ENCODE data around the gene POU3F2. TPM values are rescaled to one million over a fixed set of nuclear protein-coding genes. Genes with fewer than 3 reads are reported as not detected.

POU3F2 gene
- polyA plus RNA-seq, 1 of the 3 experiments (the other 2 are of a cell fraction) = 1.0 TPM

- no peaks in the 10 kb centered on the region for H3K27me3 ChIP-seq (ENCODE audit: insufficient read depth)
- H3K4me2 ChIP-seq = no peak overlapping the region
- H3K36me3 ChIP-seq (replicated peaks in 1 of 2; ENCODE audit: control insufficient read depth in 1 of 2, insufficient read depth in 2 of 2, low read length in 1 of 2) = no peaks in the 10 kb centered on the region
- no peaks in the 10 kb centered on the region for H3K9me2 ChIP-seq
- ChIA-PET CTCF (interaction anchor here (0.6 to 2.5 kb wide), 4 partner anchors 9 to 1401 kb away, joined by 3 to 9 read pairs (median 8); no protein-coding TSS in a partner anchor), POLR2A (no interaction called here)
- 0 out of 2 replicates have a peak, but pooled peaks cover under 1% of the 10 kb centered on the region for H3K79me2 ChIP-seq (ENCODE audit: insufficient read depth)
- peaks cover 3 to 5% of the 10 kb centered on the region in 2 experiments; a peak in 2 of 4 replicates for H3K4me1 ChIP-seq (ENCODE audit: control insufficient read depth in 1 of 2, insufficient read depth in 2 of 2, low read depth in 1 of 2, low read length in 1 of 2)
- no peak overlapping the region for H3K9ac ChIP-seq
- no peak overlapping the region for H3K4me3 ChIP-seq (ENCODE audit: low read depth in 2 of 2, low read length in 1 of 2)
- no peaks in the 10 kb centered on the region for H3K9me3 ChIP-seq
- H4K20me1 ChIP-seq (ENCODE audit: insufficient read depth) = no peaks in the 10 kb centered on the region; the same call in 1 of the 2 replicates
- H3K27ac ChIP-seq (ENCODE audit: low read depth in 2 of 2, low read length in 1 of 2) = no peak overlapping the region
- no peak for DNase-seq
- H2AFZ ChIP-seq (ENCODE audit: low read depth) = no peak overlapping the region
- no peaks in the 10 kb centered on the region for H3F3A ChIP-seq (replicated peaks; ENCODE audit: insufficient read depth)
- WGBS (ENCODE audit: low lambda C conversion rate) = 94% methylated on average over 9 of the region's 9 CpGs
- TF ChIP-seq IRF3 (IDR thresholded peaks at IDR 0.05; ENCODE audit: low read depth, low read length) (no peak), MXI1 (IDR thresholded peaks at IDR 0.05; ENCODE audit: low read depth, low read length) (no peak), RCOR1 (IDR thresholded peaks at IDR 0.05; ENCODE audit: low read length) (no peak), ELF1 (IDR thresholded peaks at IDR 0.05) (no peak), USF2 (IDR thresholded peaks at IDR 0.05; ENCODE audit: borderline replicate concordance, low read depth, low read length) (no peak), PBX3 (IDR thresholded peaks at IDR 0.05) (no peak), NRF1 (IDR thresholded peaks at IDR 0.05; ENCODE audit: low read depth, low read length) (no peak), SMC3 (IDR thresholded peaks at IDR 0.05; ENCODE audit: low read depth, low read length) (no peak), POLR2AphosphoS5 (IDR thresholded peaks at IDR 0.05; ENCODE audit: low read depth, low read length) (no peak), GABPA (IDR thresholded peaks at IDR 0.05; ENCODE audit: low read depth) (no peak), USF1 (IDR thresholded peaks at IDR 0.05; ENCODE audit: borderline replicate concordance, low read depth) (no peak), TCF12 (IDR thresholded peaks at IDR 0.05) (no peak), SIN3A (IDR thresholded peaks at IDR 0.05; ENCODE audit: borderline replicate concordance, low read depth, low read length) (no peak), FOXJ3 (CRISPR knock-in tag; IDR thresholded peaks at IDR 0.05) (no peak), RXRA (IDR thresholded peaks at IDR 0.05; ENCODE audit: borderline replicate concordance, low read depth) (no peak), NFIC (IDR thresholded peaks at IDR 0.05; ENCODE audit: borderline replicate concordance) (no peak), FOSL2 (IDR thresholded peaks at IDR 0.05; ENCODE audit: borderline replicate concordance, low read depth) (no peak), EZH2phosphoT487 (IDR thresholded peaks at IDR 0.05; ENCODE audit: borderline replicate concordance, low read depth) (no peak), RFX5 (IDR thresholded peaks at IDR 0.05; ENCODE audit: low read length) (no peak), EP300 (IDR thresholded peaks at IDR 0.05; ENCODE audit: borderline replicate concordance in 1 of 2, low read depth in 1 of 2, low read length in 1 of 2) (no peak)
These were observed 7.4 kb downstream of the POU3F2 start for GRCh38 chr6:98841621-98842341.
